Measurements from ENCODE around the gene POU6F2. TPM values are rescaled to one million over a fixed set of nuclear protein-coding genes. Genes with fewer than 3 reads are reported as not detected.

The POU6F2 gene
- polyA plus RNA-seq, 2 of the 4 experiments (the other 2 are of a cell fraction) = not detected

DNA sequence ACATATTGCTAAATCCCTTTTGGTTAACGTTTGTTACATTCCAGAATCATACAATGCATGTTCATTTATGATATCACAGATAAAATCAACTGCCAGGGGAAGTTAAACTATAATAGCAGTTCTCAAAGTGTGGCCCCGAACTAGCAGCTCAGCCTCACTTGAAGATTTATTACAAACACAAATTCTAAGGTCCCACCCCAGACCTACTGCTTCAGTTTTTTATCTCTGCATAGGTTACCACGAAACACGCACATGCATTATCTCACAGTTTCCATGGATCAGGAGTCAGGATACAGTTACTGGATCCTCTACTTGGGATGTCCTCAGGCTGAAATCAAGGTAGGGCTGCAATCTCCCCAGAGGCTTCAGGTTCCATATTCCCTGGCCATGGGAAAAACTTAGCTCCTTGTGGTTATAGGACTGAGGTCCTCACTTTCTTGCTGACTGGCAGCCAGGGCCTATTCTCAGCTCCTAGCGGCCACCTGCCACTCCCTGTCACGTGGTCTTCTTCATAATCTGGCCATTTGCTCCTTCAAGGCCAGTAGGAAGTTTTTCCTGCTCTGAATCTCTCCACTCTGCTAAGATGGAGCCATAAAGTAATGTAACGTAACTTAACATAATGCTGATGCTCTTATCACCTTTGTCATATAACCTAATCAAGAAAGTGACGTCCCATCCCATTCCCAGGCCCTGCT is 538.0 kb downstream of the POU6F2 start:
- Histone ChIP-seq H3K9me3 (no peaks in the 10 kb centered on the region), H3K27ac (no peak overlapping the region), H3K4me2 (no peak overlapping the region), H3K4me3 (no peak overlapping the region), H3K4me1 (no peaks in the 10 kb centered on the region)
- no peak for FAIRE-seq
- ChIA-PET POLR2A (no interaction called here), CTCF (interaction anchor here (1.0 kb wide), 1 partner anchor 703 kb away, joined by 3 read pairs; no protein-coding TSS in a partner anchor)
- no peak for ATAC-seq
- DNase-seq (ENCODE audit: low read depth in 1 of 2, low spot score in 1 of 2) = no peak
- TF ChIP-seq, protein P1, sequence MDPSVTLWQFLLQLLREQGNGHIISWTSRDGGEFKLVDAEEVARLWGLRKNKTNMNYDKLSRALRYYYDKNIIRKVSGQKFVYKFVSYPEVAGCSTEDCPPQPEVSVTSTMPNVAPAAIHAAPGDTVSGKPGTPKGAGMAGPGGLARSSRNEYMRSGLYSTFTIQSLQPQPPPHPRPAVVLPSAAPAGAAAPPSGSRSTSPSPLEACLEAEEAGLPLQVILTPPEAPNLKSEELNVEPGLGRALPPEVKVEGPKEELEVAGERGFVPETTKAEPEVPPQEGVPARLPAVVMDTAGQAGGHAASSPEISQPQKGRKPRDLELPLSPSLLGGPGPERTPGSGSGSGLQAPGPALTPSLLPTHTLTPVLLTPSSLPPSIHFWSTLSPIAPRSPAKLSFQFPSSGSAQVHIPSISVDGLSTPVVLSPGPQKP (IDR thresholded peaks at IDR 0.05; ENCODE audit: low read depth, low read length) = no peak
- TF ChIP-seq HOXB5 (CRISPR knock-in tag; IDR thresholded peaks at IDR 0.05) (no peak), HEYL (CRISPR knock-in tag; IDR thresholded peaks at IDR 0.05) (no peak), RAD21 (conservative IDR thresholded peaks at IDR 0.05 in 1 of 2, IDR thresholded peaks at IDR 0.05 in 1 of 2) (no peak), JUN (IDR thresholded peaks at IDR 0.05) (no peak), FOSL2 (IDR thresholded peaks at IDR 0.05) (no peak), FOSL2 (CRISPR knock-in tag; IDR thresholded peaks at IDR 0.05) (no peak), NFE2L2 (conservative IDR thresholded peaks at IDR 0.05; ENCODE audit: low read length) (no peak), CHD4 (IDR thresholded peaks at IDR 0.05; ENCODE audit: borderline replicate concordance) (no peak), SMC3 (IDR thresholded peaks at IDR 0.05) (no peak), PHF8 (IDR thresholded peaks at IDR 0.05; ENCODE audit: borderline replicate concordance, low read depth) (no peak), POLR2A (IDR thresholded peaks at IDR 0.05; ENCODE audit: low read length) (no peak), ESRRA (IDR thresholded peaks at IDR 0.05; ENCODE audit: borderline replicate concordance, low read length) (no peak), CHD2 (IDR thresholded peaks at IDR 0.05; ENCODE audit: low read length, partially characterized antibody) (no peak), FOXS1 (CRISPR knock-in tag; IDR thresholded peaks at IDR 0.05) (no peak), HOXB13 (CRISPR knock-in tag; IDR thresholded peaks at IDR 0.05; ENCODE audit: low read depth) (no peak), TP53 (CRISPR knock-in tag; IDR thresholded peaks at IDR 0.05) (no peak), POLR2AphosphoS2 (conservative IDR thresholded peaks at IDR 0.05; ENCODE audit: low read length) (no peak)
- TF ChIP-seq, protein P2, sequence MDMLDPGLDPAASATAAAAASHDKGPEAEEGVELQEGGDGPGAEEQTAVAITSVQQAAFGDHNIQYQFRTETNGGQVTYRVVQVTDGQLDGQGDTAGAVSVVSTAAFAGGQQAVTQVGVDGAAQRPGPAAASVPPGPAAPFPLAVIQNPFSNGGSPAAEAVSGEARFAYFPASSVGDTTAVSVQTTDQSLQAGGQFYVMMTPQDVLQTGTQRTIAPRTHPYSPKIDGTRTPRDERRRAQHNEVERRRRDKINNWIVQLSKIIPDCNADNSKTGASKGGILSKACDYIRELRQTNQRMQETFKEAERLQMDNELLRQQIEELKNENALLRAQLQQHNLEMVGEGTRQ (IDR thresholded peaks at IDR 0.05) = no peak
- TF ChIP-seq, protein P3, sequence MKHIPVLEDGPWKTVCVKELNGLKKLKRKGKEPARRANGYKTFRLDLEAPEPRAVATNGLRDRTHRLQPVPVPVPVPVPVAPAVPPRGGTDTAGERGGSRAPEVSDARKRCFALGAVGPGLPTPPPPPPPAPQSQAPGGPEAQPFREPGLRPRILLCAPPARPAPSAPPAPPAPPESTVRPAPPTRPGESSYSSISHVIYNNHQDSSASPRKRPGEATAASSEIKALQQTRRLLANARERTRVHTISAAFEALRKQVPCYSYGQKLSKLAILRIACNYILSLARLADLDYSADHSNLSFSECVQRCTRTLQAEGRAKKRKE (CRISPR knock-in tag; IDR thresholded peaks at IDR 0.05; ENCODE audit: low read depth) = no peak
- TF ChIP-seq, protein P4, sequence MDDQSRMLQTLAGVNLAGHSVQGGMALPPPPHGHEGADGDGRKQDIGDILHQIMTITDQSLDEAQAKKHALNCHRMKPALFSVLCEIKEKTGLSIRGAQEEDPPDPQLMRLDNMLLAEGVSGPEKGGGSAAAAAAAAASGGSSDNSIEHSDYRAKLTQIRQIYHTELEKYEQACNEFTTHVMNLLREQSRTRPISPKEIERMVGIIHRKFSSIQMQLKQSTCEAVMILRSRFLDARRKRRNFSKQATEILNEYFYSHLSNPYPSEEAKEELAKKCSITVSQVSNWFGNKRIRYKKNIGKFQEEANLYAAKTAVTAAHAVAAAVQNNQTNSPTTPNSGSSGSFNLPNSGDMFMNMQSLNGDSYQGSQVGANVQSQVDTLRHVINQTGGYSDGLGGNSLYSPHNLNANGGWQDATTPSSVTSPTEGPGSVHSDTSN (IDR thresholded peaks at IDR 0.05) = no peak
- WGBS (ENCODE audit: missing lambda C conversion rate) = 46% methylated on average over 8 of the region's 8 CpGs

DNA sequence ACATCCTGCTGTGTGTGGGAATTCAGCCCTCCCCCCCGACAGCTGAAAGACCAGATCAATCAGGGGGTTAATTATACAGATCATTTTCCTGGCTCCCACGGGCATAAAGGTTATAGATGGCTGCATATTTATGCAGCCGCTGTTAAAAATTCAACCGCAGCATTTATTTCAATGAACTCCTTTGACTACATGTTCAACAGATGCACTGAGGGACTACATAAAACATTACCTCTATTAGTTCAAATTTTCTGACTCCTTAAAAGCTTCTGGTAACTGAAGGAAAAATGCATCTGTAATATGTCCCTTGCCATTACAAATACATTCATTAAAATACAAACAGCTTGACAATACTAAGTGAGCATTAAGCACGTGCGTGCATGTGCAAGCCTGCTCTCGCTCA is 538.8 kb downstream of the POU6F2 start:
- TF ChIP-seq GATA3 (IDR thresholded peaks at IDR 0.05; ENCODE audit: borderline replicate concordance) (no peak), HOXA7 (CRISPR knock-in tag; IDR thresholded peaks at IDR 0.05) (no peak), SMC3 (IDR thresholded peaks at IDR 0.05) (no peak), JUNB (IDR thresholded peaks at IDR 0.05) (no peak), HOXB13 (CRISPR knock-in tag; IDR thresholded peaks at IDR 0.05; ENCODE audit: low read depth) (no peak), BHLHE40 (IDR thresholded peaks at IDR 0.05; ENCODE audit: low read depth, low read length) (no peak), ZFP36 (IDR thresholded peaks at IDR 0.05; ENCODE audit: borderline replicate concordance, partially characterized antibody) (no peak), MAFK (IDR thresholded peaks at IDR 0.05; ENCODE audit: partially characterized antibody) (no peak), MAZ (IDR thresholded peaks at IDR 0.05; ENCODE audit: borderline replicate concordance, low read depth, low read length) (no peak)
- TF ChIP-seq, protein P3 (CRISPR knock-in tag; IDR thresholded peaks at IDR 0.05; ENCODE audit: low read depth) = no peak
- TF ChIP-seq, protein P2 (IDR thresholded peaks at IDR 0.05) = no peak
- WGBS (ENCODE audit: missing lambda C conversion rate) = 55% methylated on average over 7 of the region's 7 CpGs
- H3K4me3 ChIP-seq = no peak overlapping the region
- no peaks in the 10 kb centered on the region for H3K9me3 ChIP-seq
- no peak for ATAC-seq
- DNase-seq (ENCODE audit: low read depth in 1 of 2, low spot score in 1 of 2) = no peak
- ChIA-PET POLR2A (no interaction called here), CTCF (no interaction called here)
- FAIRE-seq = no peak
- no peak overlapping the region for H3K27ac ChIP-seq
- no peak overlapping the region for H3K4me2 ChIP-seq
- H3K4me1 ChIP-seq = no peaks in the 10 kb centered on the region
